HG03558 (cell line): Measurements from ENCODE around the gene LRP1B.

Experiments
- ATAC-seq: cut with Tn5 transposase; IDR thresholded peaks from one replicate; pipeline ENCODE4 v1.9.1; 2021; ENCODE audit warnings: moderate number of reproducible peaks; ENCODE audit not compliant: unreplicated experiment; ENCODE audit errors: extremely low read depth

LRP1B gene

GRCh38 chr2:140892911-140893637 lies 1237.7 kb downstream of the LRP1B start:
- ATAC-seq = no peak

GRCh38 chr2:140892436-140892835 lies 1238.4 kb downstream of the LRP1B start:
- no peak for ATAC-seq

- no peak for ATAC-seq
These were observed 1239.1 kb downstream of the LRP1B start for GRCh38 chr2:140891614-140892212.

- no peak for ATAC-seq
These were observed 1247.9 kb downstream of the LRP1B start for GRCh38 chr2:140882671-140883620.

GRCh38 chr2:140880573-140880972 lies 1250.2 kb downstream of the LRP1B start:
- no peak for ATAC-seq

GRCh38 chr2:140876015-140876414 lies 1254.8 kb downstream of the LRP1B start:
- ATAC-seq = no peak

GRCh38 chr2:140873915-140874531 lies 1256.8 kb downstream of the LRP1B start:
- ATAC-seq = no peak

GRCh38 chr2:140869925-140870324 lies 1260.9 kb downstream of the LRP1B start:
- no peak for ATAC-seq

GRCh38 chr2:140869107-140869506 lies 1261.7 kb downstream of the LRP1B start:
- no peak for ATAC-seq

GRCh38 chr2:140865837-140866236 lies 1265.0 kb downstream of the LRP1B start:
- ATAC-seq = no peak

- ATAC-seq = peak; percentile 58
These were observed 1267.1 kb downstream of the LRP1B start for GRCh38 chr2:140863713-140864112.

- no peak for ATAC-seq
These were observed 1268.6 kb downstream of the LRP1B start for GRCh38 chr2:140862181-140862580.

- ATAC-seq = no peak
These were observed 1269.2 kb downstream of the LRP1B start for GRCh38 chr2:140861666-140862065.

GRCh38 chr2:140855471-140855870 lies 1275.3 kb downstream of the LRP1B start:
- ATAC-seq = no peak

- no peak for ATAC-seq
These were observed 1279.4 kb downstream of the LRP1B start for GRCh38 chr2:140851258-140851981.

- ATAC-seq = no peak
These were observed 1287.6 kb downstream of the LRP1B start for GRCh38 chr2:140843186-140843585.

- ATAC-seq = no peak
These were observed 1288.7 kb downstream of the LRP1B start for GRCh38 chr2:140842110-140842509.

- no peak for ATAC-seq
These were observed 1289.7 kb downstream of the LRP1B start for GRCh38 chr2:140841141-140841540.

GRCh38 chr2:140836826-140837225 lies 1294.0 kb downstream of the LRP1B start:
- no peak for ATAC-seq

- ATAC-seq = no peak
These were observed 1295.7 kb downstream of the LRP1B start for GRCh38 chr2:140835079-140835478.
